Esophagus muscularis mucosa (tissue), 3 donors: ENCODE data around the gene ACAP3.

Experiments used
- CTCF ChIP-seq, 3 experiments: fragments of 200-600 bp in 2 of 3; fragments of 450-650 bp in 1 of 3; sonication (generic) in 2 of 3; IDR thresholded peaks; one replicate each; pipeline ENCODE4 v1.5.1; 2017 to 2019; ENCODE audit warnings: antibody characterized with exemption in 3 of 3, mild to moderate bottlenecking in 2 of 3, moderate library complexity in 1 of 3
- POLR2A ChIP-seq: fragments of 450-650 bp; IDR thresholded peaks from one replicate; pipeline ENCODE4 v1.6.1; 2017; ENCODE audit warnings: antibody characterized with exemption, moderate library complexity, mild to moderate bottlenecking, low read depth
- POLR2AphosphoS5 ChIP-seq, 2 donors: sonication (generic); formaldehyde crosslinking; IDR thresholded peaks; one replicate each; pipeline ENCODE4 v1.6.1; 2017; ENCODE audit warnings: antibody characterized with exemption in 2 of 2

GRCh38 chr1:1334835-1335234 is 27.1 kb upstream of the ACAP3 start:
- TF ChIP-seq CTCF (IDR thresholded peaks at IDR 0.05): no peak
- TF ChIP-seq POLR2A: no peak
- no peak for TF ChIP-seq POLR2AphosphoS5 (IDR thresholded peaks at IDR 0.05)
